IMR-90 (cell line): ENCODE measurements around the gene MTMR2. TPM values are rescaled to one million over a fixed set of nuclear protein-coding genes. Genes with fewer than 3 reads are reported as not detected.

Experiments
- ATAC-seq: fragments of 200-7000 bp; cut with Tn5 transposase; 2 replicates; pipeline ENCODE4 v1.9.1; 2020; ENCODE audit warnings: low read depth, mild to moderate bottlenecking, moderate library complexity
- BruUV-seq: library from RNA; stranded (reverse); fragments of 400-500 nt; replicated peaks from 2 replicates; lab custom pipeline; 2021; lab: Mats Ljungman, UMichigan
- CTCF ChIA-PET: fragments of 300-600 bp; formaldehyde crosslinking; extraction: SDS; loops from one replicate; lab custom pipeline; 2021; ENCODE audit warnings: antibody characterized with exemption; lab: Yijun Ruan, JAX
- POLR2A ChIA-PET: fragments of 300-600 bp; sonication (Branson Sonifier 250); formaldehyde crosslinking; loops from one replicate; lab custom pipeline; 2022; ENCODE audit warnings: antibody characterized with exemption; ENCODE audit not compliant: unreplicated experiment; lab: Charles Lee
- DNase-seq: peaks from one replicate; pipeline ENCODE4 v3.0.0; 2013
- H2AFZ ChIP-seq: replicated peaks from 2 replicates; pipeline ENCODE3; 2013; ENCODE audit warnings: low read length, mild to moderate bottlenecking; ENCODE audit not compliant: poor library complexity
- H2AK5ac ChIP-seq: 2 replicates; pipeline ENCODE4 v1.6.1; 2013; ENCODE audit warnings: low read depth, low read length, inconsistent platforms
- H2AK9ac ChIP-seq: replicated peaks from 2 replicates; pipeline ENCODE3; 2013; ENCODE audit warnings: mild to moderate bottlenecking, low read depth, low read length, moderate library complexity; ENCODE audit not compliant: poor library complexity
- H2BK120ac ChIP-seq: 2 replicates; pipeline ENCODE4 v1.6.1; 2013; ENCODE audit warnings: low read depth, low read length, inconsistent platforms
- H2BK15ac ChIP-seq: 3 replicates; pipeline ENCODE4 v1.6.1; 2013; ENCODE audit warnings: low read depth, low read length, inconsistent platforms
- H2BK20ac ChIP-seq: 2 replicates; pipeline ENCODE4 v1.6.1; 2013; ENCODE audit warnings: low read depth, mild to moderate bottlenecking, inconsistent platforms, low read length, moderate library complexity
- H2BK5ac ChIP-seq: 2 replicates; pipeline ENCODE4 v1.6.1; 2013; ENCODE audit warnings: mild to moderate bottlenecking, low read depth, low read length, inconsistent platforms; ENCODE audit not compliant: poor library complexity, severe bottlenecking
- H3K14ac ChIP-seq: replicated peaks from 2 replicates; pipeline ENCODE4 v1.6.1; 2013; ENCODE audit warnings: low read depth, low read length, inconsistent platforms
- H3K18ac ChIP-seq: 2 replicates; pipeline ENCODE4 v1.6.1; 2013; ENCODE audit warnings: low read depth, low read length, control low read depth
- H3K23ac ChIP-seq: 2 replicates; pipeline ENCODE4 v1.6.1; 2013; ENCODE audit warnings: low read depth, low read length, inconsistent platforms
- H3K27ac ChIP-seq: 2 replicates; pipeline ENCODE4 v1.5.1; 2013; ENCODE audit warnings: mild to moderate bottlenecking, control low read depth, low read length; ENCODE audit not compliant: insufficient read depth
- H3K27me3 ChIP-seq: 2 replicates; pipeline ENCODE4 v1.6.1; 2013; ENCODE audit warnings: low read length; ENCODE audit not compliant: control insufficient read depth, insufficient read depth
- H3K36me3 ChIP-seq: 2 replicates; pipeline ENCODE4 v1.6.1; 2013; ENCODE audit warnings: low read length, mixed read lengths; ENCODE audit not compliant: control insufficient read depth, insufficient read depth
- H3K4ac ChIP-seq: 2 replicates; pipeline ENCODE4 v1.6.1; 2013; ENCODE audit warnings: low read depth, low read length, inconsistent platforms
- H3K4me1 ChIP-seq: 2 replicates; pipeline ENCODE4 v1.6.1; 2013; ENCODE audit warnings: low read length, mixed read lengths; ENCODE audit not compliant: control insufficient read depth, insufficient read depth
- H3K4me2 ChIP-seq: 2 replicates; pipeline ENCODE4 v1.6.1; 2013; ENCODE audit warnings: low read depth, mild to moderate bottlenecking, control low read depth, low read length, moderate library complexity
- H3K4me3 ChIP-seq: 2 replicates; pipeline ENCODE4 v1.5.1; 2013; ENCODE audit warnings: low read depth, mild to moderate bottlenecking, control low read depth, low read length, moderate library complexity; ENCODE audit not compliant: insufficient read depth
- H3K56ac ChIP-seq: 2 replicates; pipeline ENCODE4 v1.6.1; 2013; ENCODE audit warnings: low read length, inconsistent platforms; ENCODE audit not compliant: insufficient read depth; ENCODE audit errors: extremely low read depth
- H3K79me1 ChIP-seq, 2 experiments: 2 replicates each; pipeline ENCODE4 v1.6.1; 2013; ENCODE audit warnings: low read length in 2 of 2, inconsistent platforms in 1 of 2, low read depth in 1 of 2
- H3K9ac ChIP-seq: 2 replicates; pipeline ENCODE4 v1.6.1; 2013; ENCODE audit warnings: low read depth, low read length, control low read depth
- H3K9me1 ChIP-seq: 2 replicates; pipeline ENCODE4 v1.6.1; 2013; ENCODE audit warnings: low read length, inconsistent platforms; ENCODE audit not compliant: insufficient read depth
- H3K9me3 ChIP-seq: 2 replicates; pipeline ENCODE4 v1.6.1; 2013; ENCODE audit warnings: low read length; ENCODE audit not compliant: control insufficient read depth, insufficient read depth
- H4K20me1 ChIP-seq: 2 replicates; pipeline ENCODE4 v1.6.1; 2013; ENCODE audit warnings: low read length, inconsistent platforms; ENCODE audit not compliant: insufficient read depth
- H4K5ac ChIP-seq: 2 replicates; pipeline ENCODE4 v1.6.1; 2013; ENCODE audit warnings: mild to moderate bottlenecking, low read depth, low read length, control low read depth
- H4K8ac ChIP-seq, 2 experiments: 2 replicates each; pipeline ENCODE4 v1.6.1; 2013; ENCODE audit warnings: low read depth in 2 of 2, low read length in 2 of 2, control low read depth in 1 of 2, inconsistent platforms in 1 of 2
- H4K91ac ChIP-seq: 2 replicates; pipeline ENCODE4 v1.6.1; 2013; ENCODE audit warnings: low read depth, low read length, inconsistent platforms; ENCODE audit not compliant: insufficient read depth
- CHD1 ChIP-seq: IDR thresholded peaks from 2 replicates; pipeline ENCODE4 v1.6.1; 2012; ENCODE audit warnings: low read depth, low read length, improper control_type of control experiment
- MAZ ChIP-seq: IDR thresholded peaks from 2 replicates; pipeline ENCODE4 v1.6.1; 2012; ENCODE audit warnings: low read depth, mild to moderate bottlenecking, low read length, improper control_type of control experiment, moderate library complexity, borderline replicate concordance
- WGBS, 2 experiments: methylation state at CpG; one replicate each; pipeline versions ENCODE4 v1.1.5 to v1.1.7; 2013; ENCODE audit warnings: missing lambda C conversion rate in 2 of 2; ENCODE audit not compliant: insufficient read length in 1 of 2; ENCODE audit errors: extremely low coverage in 2 of 2; 5-methylcytosine and 5-hydroxymethylcytosine counted together
- dilution Hi-C: fragments of 300-500 bp; cut with HindIII; formaldehyde crosslinking; loops from one replicate; pipeline ENCODE4 v1.14.3; 2018; ENCODE audit warnings: low sequenced_read_pairs; ENCODE audit not compliant: unreplicated experiment
- in situ Hi-C: fragments of 300-500 bp; cut with MboI; formaldehyde crosslinking; loops from 3 replicates; pipeline ENCODE4 v1.14.3; 2019; ENCODE audit warnings: low sequenced_read_pairs, inconsistent platforms, mixed read lengths
- intact Hi-C: fragments of 100-400 bp; cut with micrococcal nuclease; formaldehyde crosslinking; loops from 2 replicates; pipeline ENCODE4 v1.10.0; 2022
- polyA plus RNA-seq, 3 experiments: library from polyadenylated mRNA; depleted of rRNA; stranded (reverse); fragments of >200 nt; gene quantifications; 2 replicates each; pipeline ENCODE4 v1.2.3, GENCODE V29; 2012; ENCODE audit warnings: low replicate concordance in 1 of 3
- total RNA-seq: library from RNA; depleted of rRNA; stranded (reverse); fragments of >200 nt; gene quantifications from 2 replicates; pipeline ENCODE4 v1.2.3, GENCODE V29; 2012
- TF ChIP-seq, protein P1 (sequence below): conservative IDR thresholded peaks from 2 replicates; pipeline ENCODE4 v1.5.1; 2012; ENCODE audit warnings: mild to moderate bottlenecking, low read depth, low read length, improper control_type of control experiment

The MTMR2 gene
- total and polyA plus RNA-seq, 2 of the 4 experiments (the other 2 are of a cell fraction), result 16.6 to 30.6 TPM

DNA sequence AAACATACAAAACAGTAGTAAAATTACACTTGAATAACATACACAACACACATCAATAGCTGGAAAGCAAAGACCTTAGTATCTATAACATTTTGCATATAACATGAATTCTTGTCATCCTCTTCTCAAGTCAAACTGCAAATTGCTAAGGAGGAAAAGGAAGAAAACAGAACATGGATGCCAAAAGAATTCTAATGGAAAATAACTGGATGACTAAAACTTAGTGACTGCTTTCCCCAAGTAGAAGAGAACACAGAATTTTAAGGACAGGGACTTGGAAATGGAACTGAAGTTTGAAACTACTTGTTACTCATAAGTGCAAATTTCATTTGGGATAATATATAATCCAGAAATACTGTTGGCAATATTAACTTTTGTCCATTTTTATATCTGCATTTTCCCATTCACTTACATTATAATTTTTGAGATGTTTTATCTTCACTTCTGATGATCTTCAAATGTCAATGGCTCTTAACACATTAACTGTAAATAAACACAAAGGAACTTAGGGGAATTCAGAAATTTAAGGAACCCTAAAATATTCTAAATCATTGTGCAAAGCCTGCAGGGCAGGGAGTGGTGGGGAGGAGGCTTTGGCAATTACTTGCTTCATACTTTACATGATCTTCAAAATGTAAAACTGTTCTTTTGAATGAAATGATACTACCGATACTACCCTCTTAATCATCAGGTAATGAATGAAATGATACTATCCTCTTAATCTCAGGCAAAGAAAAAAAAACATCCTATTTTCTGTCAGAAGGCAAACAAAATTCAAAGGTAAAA, 9.9 kb downstream of the MTMR2 start:
- WGBS, 2 experiments, result no CpG with 5 or more reads among the region's 1 CpG
- H3K4ac ChIP-seq, result no peak overlapping the region
- H3K27me3 ChIP-seq, result no peaks in the 10 kb centered on the region
- no peak overlapping the region for H3K27ac ChIP-seq
- no peak overlapping the region for H4K5ac ChIP-seq
- ChIA-PET POLR2A (no interaction called here), CTCF (interaction anchor here (0.6 kb wide), 1 partner anchor 32 kb away, joined by 4 read pairs; no protein-coding TSS in a partner anchor)
- no peak overlapping the region for H3K4me3 ChIP-seq
- H3K9me1 ChIP-seq, result peaks cover 11% of the 10 kb centered on the region
- H3K79me1 ChIP-seq, result peaks cover 24 to 61% of the 10 kb centered on the region in 2 experiments
- no peak overlapping the region for H2AK9ac ChIP-seq
- H3K14ac ChIP-seq, result no peak overlapping the region
- H3K9ac ChIP-seq, result no peak overlapping the region
- H3K4me1 ChIP-seq, result peaks cover 10% of the 10 kb centered on the region; the same call in 1 of the 2 replicates
- H2BK15ac ChIP-seq, result no peak overlapping the region
- ATAC-seq (no peak), DNase-seq (no peak)
- in situ Hi-C loops (no loop called here), intact Hi-C loops (no loop called here), dilution Hi-C loops (no loop called here)
- no peak overlapping the region for H3K23ac ChIP-seq
- no peak overlapping the region for H4K8ac ChIP-seq
- H2AK5ac ChIP-seq, result no peak overlapping the region
- BruUV-seq, result no TSS peak
- H4K20me1 ChIP-seq, result peaks cover 8% of the 10 kb centered on the region; the same call in 1 of the 2 replicates
- H3K18ac ChIP-seq, result peak overlapping the region; percentile 57
- no peaks in the 10 kb centered on the region for H3K9me3 ChIP-seq
- H2BK20ac ChIP-seq, result no peak overlapping the region
- H2BK120ac ChIP-seq, result no peak overlapping the region
- no peak overlapping the region for H2AFZ ChIP-seq
- H4K91ac ChIP-seq, result no peak overlapping the region
- H3K4me2 ChIP-seq, result no peak overlapping the region
- H3K36me3 ChIP-seq, result no peaks in the 10 kb centered on the region
- peak overlapping the region; percentile 59 for H2BK5ac ChIP-seq
- no peak overlapping the region for H3K56ac ChIP-seq
- TF ChIP-seq MAZ (no peak), CHD1 (no peak)
- TF ChIP-seq, protein P1, sequence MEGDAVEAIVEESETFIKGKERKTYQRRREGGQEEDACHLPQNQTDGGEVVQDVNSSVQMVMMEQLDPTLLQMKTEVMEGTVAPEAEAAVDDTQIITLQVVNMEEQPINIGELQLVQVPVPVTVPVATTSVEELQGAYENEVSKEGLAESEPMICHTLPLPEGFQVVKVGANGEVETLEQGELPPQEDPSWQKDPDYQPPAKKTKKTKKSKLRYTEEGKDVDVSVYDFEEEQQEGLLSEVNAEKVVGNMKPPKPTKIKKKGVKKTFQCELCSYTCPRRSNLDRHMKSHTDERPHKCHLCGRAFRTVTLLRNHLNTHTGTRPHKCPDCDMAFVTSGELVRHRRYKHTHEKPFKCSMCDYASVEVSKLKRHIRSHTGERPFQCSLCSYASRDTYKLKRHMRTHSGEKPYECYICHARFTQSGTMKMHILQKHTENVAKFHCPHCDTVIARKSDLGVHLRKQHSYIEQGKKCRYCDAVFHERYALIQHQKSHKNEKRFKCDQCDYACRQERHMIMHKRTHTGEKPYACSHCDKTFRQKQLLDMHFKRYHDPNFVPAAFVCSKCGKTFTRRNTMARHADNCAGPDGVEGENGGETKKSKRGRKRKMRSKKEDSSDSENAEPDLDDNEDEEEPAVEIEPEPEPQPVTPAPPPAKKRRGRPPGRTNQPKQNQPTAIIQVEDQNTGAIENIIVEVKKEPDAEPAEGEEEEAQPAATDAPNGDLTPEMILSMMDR, result no peak
